RWPE2 (cell line): ENCODE results near the gene CFI.
"Not testable (repeated sequence)": the region's sequence is repeated elsewhere in the genome, so short reads cannot be mapped to it uniquely, and the experiment has no call there.

Experiments used
- ATAC-seq: fragments of 200-7000 bp; cut with Tn5 transposase; 3 replicates; pipeline ENCODE4 v1.9.1; 2021; ENCODE audit warnings: low read depth
- DNase-seq: peaks from one replicate; pipeline ENCODE4 v3.0.0-alpha.2; 2020; ENCODE audit warnings: low spot score
- H3K27ac ChIP-seq: fragments of 450-650 bp; 2 replicates; pipeline ENCODE4 v1.5.1; 2017; ENCODE audit warnings: mild to moderate bottlenecking; ENCODE audit not compliant: poor library complexity, severe bottlenecking
- H3K27me3 ChIP-seq: fragments of 250-450 bp; sonication (Bioruptor Pico); 2 replicates; pipeline ENCODE4 v1.5.1; 2021; ENCODE audit warnings: mild to moderate bottlenecking, moderate library complexity; ENCODE audit not compliant: insufficient read depth, poor library complexity, severe bottlenecking
- H3K36me3 ChIP-seq: fragments of 250-450 bp; sonication (Bioruptor Pico); 2 replicates; pipeline ENCODE4 v1.5.1; 2020; ENCODE audit warnings: low read depth, mild to moderate bottlenecking, moderate library complexity
- H3K4me1 ChIP-seq: fragments of 250-450 bp; sonication (Bioruptor Pico); 2 replicates; pipeline ENCODE4 v1.5.1; 2021; ENCODE audit warnings: mild to moderate bottlenecking, moderate library complexity; ENCODE audit not compliant: insufficient read depth, poor library complexity, severe bottlenecking
- H3K4me3 ChIP-seq: fragments of 250-450 bp; sonication (Bioruptor Pico); 2 replicates; pipeline ENCODE4 v1.5.1; 2021; ENCODE audit warnings: mild to moderate bottlenecking, moderate library complexity; ENCODE audit not compliant: severe bottlenecking
- H3K9me3 ChIP-seq: fragments of 250-450 bp; sonication (Bioruptor Pico); 2 replicates; pipeline ENCODE4 v1.5.1; 2021; ENCODE audit warnings: mild to moderate bottlenecking, moderate library complexity; ENCODE audit not compliant: severe bottlenecking
- CTCF ChIP-seq: fragments of 450-650 bp; IDR thresholded peaks from one replicate; pipeline ENCODE4 v1.5.1; 2017; ENCODE audit warnings: mild to moderate bottlenecking, moderate library complexity; ENCODE audit not compliant: poor library complexity, severe bottlenecking

Gene CFI

GRCh38 chr4:109801099-109801789, 555 bp downstream of the CFI start:
- H3K27me3 ChIP-seq: no peaks in the 10 kb centered on the region
- H3K4me3 ChIP-seq: no peak overlapping the region
- no peak overlapping the region for H3K27ac ChIP-seq
- peaks cover 7% of the 10 kb centered on the region for H3K4me1 ChIP-seq
- no peaks in the 10 kb centered on the region for H3K9me3 ChIP-seq
- no peak for ATAC-seq
- no peaks in the 10 kb centered on the region; the same call in 1 of the 2 replicates for H3K36me3 ChIP-seq
- no peak for DNase-seq
- no peak for TF ChIP-seq CTCF

- ATAC-seq: no peak
- H3K27ac ChIP-seq: no peak overlapping the region
- H3K4me3 ChIP-seq: no peak overlapping the region
- H3K9me3 ChIP-seq: no peaks in the 10 kb centered on the region
- no peaks in the 10 kb centered on the region; the same call in 1 of the 2 replicates for H3K36me3 ChIP-seq
- H3K4me1 ChIP-seq: peaks cover 7% of the 10 kb centered on the region
- TF ChIP-seq CTCF: no peak
- H3K27me3 ChIP-seq: no peaks in the 10 kb centered on the region
- DNase-seq: no peak
These were observed 2.9 kb downstream of the CFI start for GRCh38 chr4:109798866-109799265.

- no peaks in the 10 kb centered on the region for H3K9me3 ChIP-seq
- H3K4me3 ChIP-seq: no peak overlapping the region
- ATAC-seq: no peak
- no peak overlapping the region for H3K27ac ChIP-seq
- no peak for DNase-seq
- no peaks in the 10 kb centered on the region for H3K36me3 ChIP-seq
- no peaks in the 10 kb centered on the region for H3K27me3 ChIP-seq
- no peaks in the 10 kb centered on the region for H3K4me1 ChIP-seq
- TF ChIP-seq CTCF: no peak
These were observed 6.7 kb downstream of the CFI start for GRCh38 chr4:109795059-109795458.

GRCh38 chr4:109787807-109788206, 14.0 kb downstream of the CFI start:
- Histone ChIP-seq H3K27ac (no peak overlapping the region), H3K36me3 (no peaks in the 10 kb centered on the region), H3K9me3 (no peaks in the 10 kb centered on the region), H3K27me3 (no peaks in the 10 kb centered on the region), H3K4me1 (no peaks in the 10 kb centered on the region), H3K4me3 (no peak overlapping the region)
- no peak for ATAC-seq
- TF ChIP-seq CTCF: no peak
- no peak for DNase-seq

- Histone ChIP-seq H3K4me1 (no peaks in the 10 kb centered on the region), H3K27me3 (no peaks in the 10 kb centered on the region), H3K36me3 (no peaks in the 10 kb centered on the region), H3K9me3 (no peaks in the 10 kb centered on the region), H3K27ac (no peak overlapping the region), H3K4me3 (no peak overlapping the region)
- no peak for TF ChIP-seq CTCF
- DNase-seq (no peak), ATAC-seq (no peak)
These were observed 15.0 kb downstream of the CFI start for GRCh38 chr4:109786846-109787245.

GRCh38 chr4:109782092-109782491, 19.7 kb downstream of the CFI start:
- DNase-seq, H3K36me3 ChIP-seq, ATAC-seq, H3K4me1 ChIP-seq, H3K9me3 ChIP-seq, H3K4me3 ChIP-seq, H3K27ac ChIP-seq, H3K27me3 ChIP-seq: not testable (repeated sequence)
